Neutrophil (primary cell): ENCODE results near the gene PDE6G.

Experiments used
- H3K27ac ChIP-seq: fragments of 200-600 bp; sonication (generic); 2 replicates; pipeline ENCODE4 v1.5.1; 2016; ENCODE audit warnings: mild to moderate bottlenecking, moderate library complexity
- H3K27me3 ChIP-seq: fragments of 200-600 bp; sonication (generic); 2 replicates; pipeline ENCODE4 v1.6.0; 2016; ENCODE audit warnings: mild to moderate bottlenecking
- H3K36me3 ChIP-seq: fragments of 200-600 bp; sonication (generic); 2 replicates; pipeline ENCODE4 v1.5.1; 2017
- H3K4me1 ChIP-seq, 2 experiments: fragments of 200-600 bp in 1 of 2; sonication (generic) in 1 of 2; 1 replicate in 1 of 2; 2 replicates in 1 of 2; pipeline versions ENCODE4 v1.5.1 to v1.6.1; 2013 to 2016; ENCODE audit warnings: low read depth in 1 of 2, low read length in 1 of 2, mild to moderate bottlenecking in 1 of 2, moderate library complexity in 1 of 2; ENCODE audit not compliant: control insufficient read depth in 1 of 2, insufficient read depth in 1 of 2
- H3K4me3 ChIP-seq, 2 experiments: fragments of 200-600 bp in 1 of 2; sonication (generic) in 1 of 2; 1 replicate in 1 of 2; 2 replicates in 1 of 2; pipeline ENCODE4 v1.5.1; 2013 to 2016; ENCODE audit warnings: low read depth in 1 of 2, low read length in 1 of 2, mild to moderate bottlenecking in 1 of 2, moderate library complexity in 1 of 2
- H3K9me3 ChIP-seq: fragments of 200-600 bp; sonication (generic); 2 replicates; pipeline ENCODE4 v1.5.1; 2016
- TF ChIP-seq, protein P1 (sequence below): fragments of 200-600 bp; sonication (generic); IDR thresholded peaks from 2 replicates; pipeline ENCODE4 v1.5.1; 2016; ENCODE audit warnings: antibody characterized with exemption

Gene PDE6G

DNA sequence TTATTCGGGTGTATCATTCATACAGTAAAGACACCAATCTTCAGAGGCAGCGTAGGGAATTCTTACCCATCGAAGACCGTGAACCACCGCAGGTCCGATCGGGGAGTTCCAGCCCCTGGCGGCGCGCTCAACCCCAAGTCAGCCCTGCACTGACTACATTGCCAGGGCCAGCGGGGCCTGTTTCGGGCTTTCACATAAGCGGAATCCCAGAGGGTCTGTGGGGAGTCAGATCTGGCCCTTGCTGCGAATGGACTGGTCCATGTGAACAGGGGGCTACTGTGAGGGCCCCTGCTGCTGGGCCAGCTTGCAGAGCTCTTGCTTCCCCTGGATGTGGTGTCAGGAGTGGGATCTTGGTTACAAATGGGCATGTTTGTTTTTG, 7.6 kb downstream of the PDE6G start:
- H3K27ac ChIP-seq, result no peak overlapping the region
- H3K9me3 ChIP-seq, result peaks cover 7% of the 10 kb centered on the region
- H3K4me1 ChIP-seq, result peaks cover 9 to 10% of the 10 kb centered on the region in 2 experiments
- TF ChIP-seq, protein P1, sequence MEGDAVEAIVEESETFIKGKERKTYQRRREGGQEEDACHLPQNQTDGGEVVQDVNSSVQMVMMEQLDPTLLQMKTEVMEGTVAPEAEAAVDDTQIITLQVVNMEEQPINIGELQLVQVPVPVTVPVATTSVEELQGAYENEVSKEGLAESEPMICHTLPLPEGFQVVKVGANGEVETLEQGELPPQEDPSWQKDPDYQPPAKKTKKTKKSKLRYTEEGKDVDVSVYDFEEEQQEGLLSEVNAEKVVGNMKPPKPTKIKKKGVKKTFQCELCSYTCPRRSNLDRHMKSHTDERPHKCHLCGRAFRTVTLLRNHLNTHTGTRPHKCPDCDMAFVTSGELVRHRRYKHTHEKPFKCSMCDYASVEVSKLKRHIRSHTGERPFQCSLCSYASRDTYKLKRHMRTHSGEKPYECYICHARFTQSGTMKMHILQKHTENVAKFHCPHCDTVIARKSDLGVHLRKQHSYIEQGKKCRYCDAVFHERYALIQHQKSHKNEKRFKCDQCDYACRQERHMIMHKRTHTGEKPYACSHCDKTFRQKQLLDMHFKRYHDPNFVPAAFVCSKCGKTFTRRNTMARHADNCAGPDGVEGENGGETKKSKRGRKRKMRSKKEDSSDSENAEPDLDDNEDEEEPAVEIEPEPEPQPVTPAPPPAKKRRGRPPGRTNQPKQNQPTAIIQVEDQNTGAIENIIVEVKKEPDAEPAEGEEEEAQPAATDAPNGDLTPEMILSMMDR, result no peak
- no peak overlapping the region for H3K4me3 ChIP-seq
- no peaks in the 10 kb centered on the region for H3K36me3 ChIP-seq
- peaks cover 63% of the 10 kb centered on the region for H3K27me3 ChIP-seq

DNA sequence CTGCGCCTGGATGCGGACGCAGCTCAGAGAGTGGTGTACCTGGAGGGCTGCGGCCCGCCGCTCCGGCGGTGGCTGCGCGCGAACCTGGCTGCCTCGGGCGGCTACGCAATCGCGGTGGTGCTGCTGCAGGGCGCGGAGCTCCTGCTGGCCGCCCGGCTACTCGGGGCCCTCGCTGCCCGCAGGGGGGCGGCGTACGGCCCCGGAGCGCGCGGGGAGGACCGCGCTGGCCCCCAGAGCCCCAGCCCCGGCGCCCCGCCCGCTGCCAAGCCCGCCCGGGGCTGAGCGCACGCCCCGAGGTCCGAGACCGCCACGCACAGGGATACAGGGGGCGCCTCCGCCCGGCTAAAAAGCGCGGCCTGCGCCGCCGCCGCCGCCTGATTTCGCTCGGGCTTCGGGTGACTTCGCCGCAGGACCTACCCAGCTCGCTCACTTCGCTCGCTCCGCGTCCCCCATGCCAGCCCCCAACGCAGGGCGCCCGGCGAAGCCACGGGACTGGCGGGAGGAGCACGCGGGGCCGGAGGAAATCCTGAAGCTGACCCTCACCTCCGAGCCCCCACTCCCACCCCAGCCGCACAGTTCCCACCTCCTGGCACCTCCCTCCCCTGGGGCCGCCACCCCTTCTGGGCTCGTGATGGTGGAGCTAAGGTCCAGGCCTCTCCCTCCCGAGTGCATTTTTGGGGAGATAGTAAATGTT, 8.2 kb downstream of the PDE6G start:
- Histone ChIP-seq H3K4me3 (no peak overlapping the region), H3K27ac (no peak overlapping the region)

DNA sequence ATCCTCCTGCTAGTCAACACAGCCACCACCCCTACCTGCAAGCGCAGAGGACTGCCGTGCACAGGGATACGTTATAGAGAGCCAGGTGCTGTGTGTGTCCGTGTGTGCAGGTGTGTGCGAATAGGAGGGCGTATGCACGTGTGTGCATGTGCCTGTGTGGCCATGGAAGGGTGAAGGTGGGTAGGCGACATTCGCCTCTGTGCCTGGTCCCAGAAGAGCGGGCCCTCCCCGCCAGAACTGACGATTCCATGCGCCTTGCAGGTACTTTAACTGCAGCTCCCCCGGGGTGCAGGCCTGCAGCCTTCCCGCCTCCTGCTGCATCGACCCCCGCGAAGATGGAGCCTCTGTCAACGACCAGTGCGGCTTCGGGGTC, 8.7 kb downstream of the PDE6G start:
- no peaks in the 10 kb centered on the region for H3K36me3 ChIP-seq

More for the DNA sequence above, 8.2 kb downstream of the PDE6G start:
- H3K9me3 ChIP-seq, result peaks cover 7% of the 10 kb centered on the region
- TF ChIP-seq, protein P1, result no peak
- H3K27me3 ChIP-seq, result peaks cover 57% of the 10 kb centered on the region
- H3K4me1 ChIP-seq, result peaks cover 4 to 5% of the 10 kb centered on the region in 2 experiments
- no peaks in the 10 kb centered on the region for H3K36me3 ChIP-seq

DNA sequence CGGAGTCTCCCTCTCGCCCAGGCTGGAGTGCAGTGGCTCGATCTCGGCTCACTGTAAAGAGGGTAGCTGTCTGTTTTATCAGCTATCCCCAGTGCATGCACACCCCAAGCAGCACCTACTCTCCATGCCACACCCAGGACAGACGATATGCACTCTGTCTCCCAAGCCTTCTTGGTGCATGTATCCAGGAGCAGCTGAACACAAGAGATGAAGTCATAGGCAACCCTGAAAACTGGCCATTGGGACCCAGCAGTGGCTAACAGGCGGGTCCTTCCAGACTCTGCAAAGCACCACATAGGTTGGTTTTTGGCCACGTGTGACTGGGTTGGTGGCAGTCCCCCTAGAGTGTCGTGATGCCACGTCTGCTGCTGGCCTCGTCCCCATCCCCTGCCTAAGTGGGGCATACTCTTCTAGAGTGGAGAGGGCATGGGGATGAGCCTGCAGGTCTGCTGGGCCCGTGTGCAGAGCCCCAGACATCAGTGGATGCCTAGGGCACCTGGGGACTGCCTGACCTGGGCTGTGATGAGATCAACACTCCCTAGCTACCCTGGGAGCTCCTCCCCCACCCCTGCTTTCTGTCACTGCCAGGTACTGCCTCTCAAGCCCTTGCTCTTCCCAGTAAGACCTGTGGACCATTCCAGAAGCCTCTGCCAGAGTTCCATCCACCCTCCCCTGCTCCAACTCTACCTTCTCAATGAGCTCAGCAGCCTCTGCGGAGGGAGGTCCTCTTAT, 9.3 kb downstream of the PDE6G start:
- Histone ChIP-seq H3K27ac (no peak overlapping the region), H3K27me3 (peaks cover 56% of the 10 kb centered on the region), H3K36me3 (no peaks in the 10 kb centered on the region), H3K4me1 (no peaks in the 10 kb centered on the region), H3K4me3 (no peak overlapping the region), H3K9me3 (peaks cover 7% of the 10 kb centered on the region)
- TF ChIP-seq, protein P1, result no peak

More for the DNA sequence above, 8.7 kb downstream of the PDE6G start:
- TF ChIP-seq, protein P1, result no peak
- Histone ChIP-seq H3K9me3 (peaks cover 7% of the 10 kb centered on the region), H3K27ac (no peak overlapping the region), H3K27me3 (peaks cover 56% of the 10 kb centered on the region), H3K4me1 (no peaks in the 10 kb centered on the region), H3K4me3 (no peak overlapping the region)

DNA sequence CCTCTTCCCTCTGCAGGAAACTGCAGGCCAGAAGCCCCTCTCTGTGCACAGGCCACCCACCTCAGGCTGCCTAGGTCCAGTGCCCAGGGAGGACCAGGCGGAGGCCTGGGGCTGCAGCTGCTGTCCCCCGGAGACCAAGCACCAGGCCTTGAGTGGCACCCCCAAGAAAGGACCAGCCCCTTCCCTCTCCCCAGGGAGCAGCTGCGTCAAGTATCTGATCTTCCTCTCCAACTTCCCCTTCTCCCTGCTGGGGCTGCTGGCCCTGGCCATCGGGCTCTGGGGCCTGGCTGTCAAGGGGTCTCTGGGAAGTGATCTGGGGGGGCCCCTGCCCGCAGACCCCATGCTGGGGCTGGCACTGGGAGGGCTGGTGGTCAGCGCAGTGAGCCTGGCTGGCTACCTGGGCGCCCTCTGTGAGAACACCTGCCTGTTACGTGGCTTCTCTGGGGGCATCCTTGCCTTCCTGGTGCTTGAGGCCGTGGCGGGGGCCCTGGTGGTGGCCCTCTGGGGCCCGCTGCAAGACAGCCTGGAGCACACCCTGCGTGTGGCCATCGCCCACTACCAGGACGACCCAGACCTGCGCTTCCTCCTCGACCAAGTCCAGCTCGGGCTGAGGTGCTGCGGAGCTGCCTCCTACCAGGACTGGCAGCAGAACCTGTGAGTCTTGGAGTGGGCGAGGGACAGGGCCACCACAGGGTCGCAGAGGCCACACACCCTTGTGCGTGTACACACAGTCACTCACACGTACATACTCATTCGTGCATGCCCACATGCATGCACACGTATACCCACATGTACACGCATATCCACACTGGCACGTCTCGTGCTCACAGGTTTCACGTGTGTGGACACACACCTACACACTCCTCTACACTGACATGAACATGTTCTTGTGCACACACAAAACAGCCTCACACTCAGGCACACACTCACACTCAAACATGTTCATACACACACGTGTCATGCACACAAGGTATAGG, 11.1 kb downstream of the PDE6G start:
- no peaks in the 10 kb centered on the region for H3K4me1 ChIP-seq
- H3K27me3 ChIP-seq, result peaks cover 49% of the 10 kb centered on the region
- no peaks in the 10 kb centered on the region for H3K36me3 ChIP-seq
- no peak overlapping the region for H3K4me3 ChIP-seq
- H3K9me3 ChIP-seq, result peaks cover 7% of the 10 kb centered on the region
- no peak overlapping the region for H3K27ac ChIP-seq
- TF ChIP-seq, protein P1, result no peak
